Suppressor macrophage (primary cell): ENCODE measurements around the gene ACBD6.
"Not testable (repeated sequence)": the region's sequence is repeated elsewhere in the genome, so short reads cannot be mapped to it uniquely, and the experiment has no call there.

Source experiments
- DNase-seq, 4 experiments: peaks; one replicate each; pipeline ENCODE4 v3.0.0-alpha.2; 2020 to 2022

Gene ACBD6

DNA sequence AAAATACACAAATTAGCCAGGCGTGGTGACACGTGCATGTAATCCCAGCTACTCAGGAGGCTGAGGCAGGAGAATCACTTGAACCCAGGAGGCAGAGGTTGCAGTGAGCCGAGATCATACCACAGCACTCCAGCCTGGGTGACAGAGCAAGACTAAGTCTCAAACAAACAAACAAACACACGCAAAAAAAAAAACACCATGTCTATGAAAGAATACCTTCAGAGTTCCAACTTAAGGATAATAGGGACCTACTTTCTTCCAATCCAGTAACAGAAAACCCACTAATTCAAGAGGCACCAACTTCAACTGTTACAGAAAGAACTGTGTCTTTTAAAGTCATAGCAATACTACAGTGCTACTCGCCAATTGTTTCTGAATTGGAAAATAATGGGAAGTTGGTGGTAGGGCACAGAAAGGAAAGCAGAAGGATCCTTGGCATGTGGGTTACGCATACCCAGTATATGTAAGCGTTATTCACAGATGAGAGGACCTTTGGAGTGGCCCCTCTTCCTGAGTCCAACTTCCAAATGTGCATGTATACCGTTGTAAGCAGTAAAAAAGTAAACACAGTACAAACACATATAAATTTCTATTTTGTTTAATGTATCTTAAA is 87.0 kb downstream of the ACBD6 start:
- DNase-seq: peak; percentile 40 to 70 (median 52)

DNA sequence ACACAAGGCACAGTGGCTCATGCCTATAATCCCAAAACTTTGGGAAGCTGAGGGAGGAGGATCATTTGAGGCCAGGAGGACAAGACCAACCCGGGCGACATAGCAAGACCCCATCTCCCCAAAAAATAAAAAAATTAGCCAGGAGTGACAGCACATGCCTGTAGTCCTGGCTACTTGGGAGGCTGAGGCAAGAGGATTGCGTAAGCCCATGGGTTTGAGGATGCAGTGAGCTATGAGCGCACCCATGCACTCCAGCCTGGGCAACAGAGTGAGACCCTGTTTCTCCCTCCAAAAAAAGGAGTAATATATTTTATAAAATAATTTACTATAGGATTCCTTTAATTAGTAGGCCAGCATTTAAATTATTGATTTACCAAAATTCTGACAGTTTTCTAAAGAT is 89.8 kb downstream of the ACBD6 start:
- DNase-seq: no peak

DNA sequence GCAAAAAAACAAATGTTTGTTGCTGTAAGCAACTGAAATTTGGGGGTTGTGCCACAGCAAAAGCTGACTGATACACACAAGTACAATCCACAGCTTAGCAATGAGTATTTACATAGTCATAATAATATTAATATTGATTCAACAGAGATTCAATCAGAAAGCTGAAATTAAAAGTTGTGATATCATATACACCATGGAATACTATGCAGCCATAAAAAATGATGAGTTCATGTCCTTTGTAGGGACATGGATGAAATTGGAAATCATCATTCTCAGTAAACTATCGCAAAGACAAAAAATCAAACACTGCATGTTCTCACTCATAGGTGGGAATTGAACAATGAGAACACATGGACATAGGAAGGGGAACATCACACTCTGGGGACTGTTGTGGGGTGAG is 94.2 kb downstream of the ACBD6 start:
- not testable (repeated sequence) for DNase-seq

DNA sequence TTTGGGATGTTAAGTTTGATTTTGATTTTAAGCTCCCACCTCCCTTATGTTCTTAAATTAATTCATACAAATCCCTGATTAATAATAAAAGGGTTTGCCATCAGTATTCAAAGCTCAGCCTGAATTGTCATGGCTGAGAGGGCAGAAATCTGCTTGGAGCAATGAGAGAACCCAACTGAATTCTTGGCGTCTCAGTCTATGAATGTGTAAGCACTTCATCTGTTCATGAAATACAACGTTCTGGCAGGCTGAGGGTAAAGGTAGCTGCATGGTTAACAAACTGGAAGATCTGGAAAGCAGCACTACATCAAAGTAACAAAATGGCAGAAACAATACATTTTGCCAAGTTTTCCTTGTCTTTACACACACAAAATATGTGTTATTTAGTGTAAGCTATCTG is 95.3 kb downstream of the ACBD6 start:
- no peak for DNase-seq

DNA sequence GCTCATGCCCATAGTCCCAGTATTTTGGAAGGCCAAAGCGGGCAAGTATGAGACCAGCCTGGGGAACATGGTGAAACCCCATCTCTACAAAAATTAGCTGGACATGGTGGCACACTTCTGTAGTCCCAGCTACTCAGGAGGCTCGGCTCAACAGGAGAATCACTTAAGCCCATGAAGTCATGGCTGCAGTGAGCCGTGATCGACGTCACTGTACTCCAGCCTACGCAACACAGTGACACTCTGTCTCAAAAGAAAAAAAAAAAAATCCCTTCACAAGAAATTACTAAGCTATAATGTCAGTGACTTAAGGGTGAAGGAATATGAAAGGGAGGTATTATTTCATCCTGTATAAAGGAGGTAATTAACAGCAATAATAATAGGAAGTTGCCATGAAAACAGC is 99.8 kb downstream of the ACBD6 start:
- peak in 3 of 4 experiments; percentile 3 to 35 (median 6) for DNase-seq

DNA sequence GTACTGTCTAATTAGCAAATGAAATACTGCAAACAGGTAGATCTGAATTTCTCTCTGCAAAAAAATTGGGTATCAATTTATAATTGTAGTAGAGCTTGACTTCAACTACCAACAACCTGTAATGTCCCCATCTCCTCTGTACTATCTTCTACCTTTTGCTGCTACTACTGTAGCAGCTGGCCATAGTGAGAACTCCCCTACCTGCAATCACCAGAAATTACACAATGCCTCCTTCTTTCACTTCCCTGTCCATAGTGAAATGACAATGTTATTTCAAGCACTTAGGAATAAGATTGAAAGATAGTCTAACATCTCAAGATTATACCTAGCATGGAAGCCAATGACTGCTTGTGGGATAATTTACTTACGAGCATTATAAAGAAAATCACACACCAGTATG is 100.4 kb downstream of the ACBD6 start:
- DNase-seq: peak in 3 of 4 experiments; percentile 9 to 20 (median 10)

DNA sequence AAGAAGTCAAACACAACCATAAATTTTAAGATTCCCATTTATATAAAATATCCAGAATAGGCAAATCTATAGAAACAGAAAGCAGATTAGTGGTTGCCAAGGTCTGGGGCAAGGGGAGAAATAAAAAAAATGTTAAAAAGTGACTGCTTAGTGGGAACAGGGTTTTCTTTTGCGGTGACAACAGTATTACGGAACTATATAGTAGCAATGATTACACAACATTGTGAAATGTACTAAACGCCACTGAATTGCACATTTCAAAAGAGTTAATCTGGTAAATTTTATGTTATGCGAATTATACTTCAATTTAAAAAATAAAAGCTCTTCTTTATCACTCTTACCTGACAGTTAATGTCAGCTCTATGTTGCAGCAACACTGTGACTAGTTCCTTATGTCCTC is 105.2 kb downstream of the ACBD6 start:
- peak; percentile 34 to 86 (median 64) for DNase-seq

DNA sequence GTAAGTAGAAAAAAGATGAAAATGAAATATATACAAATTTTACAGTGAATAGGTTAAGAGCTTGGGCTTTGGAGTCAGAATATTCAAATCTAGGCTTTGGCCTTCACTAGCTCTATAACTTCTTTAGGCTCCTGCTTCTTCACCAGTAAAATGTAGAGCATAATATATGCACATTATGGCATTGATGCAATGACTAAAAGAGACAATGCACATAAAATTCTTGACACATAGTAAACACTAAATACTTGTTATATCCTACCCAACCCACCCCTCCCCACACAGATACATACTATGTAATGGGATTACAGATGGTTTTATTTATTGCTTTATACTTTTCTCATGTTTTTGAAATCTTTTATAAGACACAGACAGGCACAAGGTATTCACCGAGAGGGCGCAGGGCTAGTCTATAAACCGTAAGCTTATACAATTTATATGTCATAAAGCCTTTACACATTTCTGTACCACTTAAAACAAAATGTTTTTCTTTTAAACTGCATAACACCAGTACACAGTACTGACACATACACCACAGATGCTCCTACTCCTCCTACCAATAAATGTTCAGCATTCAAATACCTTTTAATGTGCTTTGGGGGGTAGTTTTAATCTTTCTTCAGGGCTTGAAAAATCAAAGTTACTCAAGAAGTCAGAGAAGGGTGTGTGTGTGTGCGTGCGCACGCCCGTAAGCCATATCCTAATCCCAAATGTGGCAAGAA is 109.8 kb downstream of the ACBD6 start:
- no peak for DNase-seq

DNA sequence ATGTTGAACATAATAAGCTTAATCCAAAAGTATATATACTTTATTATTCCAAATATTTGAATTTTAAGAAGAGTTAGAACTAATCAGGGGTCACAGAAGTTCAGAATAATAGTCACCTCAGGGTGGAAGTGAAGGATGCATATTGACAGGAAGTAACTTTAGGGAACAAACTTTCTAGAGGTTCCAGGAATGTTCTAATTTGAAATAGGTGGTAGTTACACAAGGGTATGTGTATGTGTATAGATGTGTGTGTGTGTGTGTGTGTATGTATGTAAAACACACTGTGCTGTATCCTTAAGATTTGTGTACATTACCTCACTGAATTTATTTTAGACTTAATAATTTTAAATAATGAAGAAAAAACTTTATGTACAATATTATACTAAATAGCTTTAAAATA is 110.4 kb downstream of the ACBD6 start:
- peak in 2 of 4 experiments; percentile 18 to 23 for DNase-seq

DNA sequence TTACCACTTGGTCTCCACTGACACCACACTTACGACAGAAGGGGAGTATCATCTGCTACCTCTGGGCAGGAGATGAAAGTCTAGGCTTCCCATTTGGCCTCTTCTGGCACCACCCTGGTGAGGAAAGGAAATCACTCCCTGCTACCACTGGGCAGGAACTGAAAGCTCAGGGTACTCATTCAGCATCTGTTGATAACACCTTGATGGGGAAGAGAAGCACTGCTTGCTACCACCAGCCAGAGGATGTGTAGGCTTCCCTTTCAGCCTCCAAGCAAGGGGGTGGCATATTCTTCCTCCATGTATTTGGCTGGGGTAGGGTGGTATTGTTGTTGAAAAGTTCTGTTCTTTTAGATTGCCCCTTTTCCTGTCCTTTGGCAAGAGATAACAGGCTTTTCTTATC is 115.0 kb downstream of the ACBD6 start:
- no peak for DNase-seq

DNA sequence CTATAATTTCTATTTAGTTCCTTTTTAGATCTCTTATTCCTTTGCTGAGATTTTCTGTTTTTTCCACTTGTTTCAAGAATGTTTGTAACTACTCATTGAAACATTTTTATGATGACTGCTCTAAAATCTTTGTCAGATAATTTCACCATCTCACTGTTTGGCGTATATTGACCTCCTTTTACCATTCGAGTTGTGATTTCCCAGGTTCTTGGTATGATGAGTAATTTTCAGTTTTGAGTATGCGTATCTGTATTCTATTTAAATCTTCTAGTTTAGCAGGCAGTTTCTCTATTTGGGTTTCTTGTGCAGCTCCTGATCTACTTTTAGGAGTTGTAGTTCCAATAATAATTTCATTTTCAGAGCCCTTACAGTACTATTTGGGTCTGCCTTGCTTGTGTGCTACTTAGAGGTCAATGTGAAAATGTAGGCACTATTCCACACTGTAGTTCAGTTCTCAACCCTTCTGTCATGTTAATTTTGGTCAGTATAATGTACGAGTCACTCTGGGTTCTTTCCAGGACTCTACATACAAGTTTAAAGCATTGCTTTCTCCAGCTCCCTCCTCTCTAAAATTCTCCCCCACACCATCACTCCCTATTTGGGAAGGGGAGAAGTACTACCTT is 115.5 kb downstream of the ACBD6 start:
- no peak for DNase-seq

DNA sequence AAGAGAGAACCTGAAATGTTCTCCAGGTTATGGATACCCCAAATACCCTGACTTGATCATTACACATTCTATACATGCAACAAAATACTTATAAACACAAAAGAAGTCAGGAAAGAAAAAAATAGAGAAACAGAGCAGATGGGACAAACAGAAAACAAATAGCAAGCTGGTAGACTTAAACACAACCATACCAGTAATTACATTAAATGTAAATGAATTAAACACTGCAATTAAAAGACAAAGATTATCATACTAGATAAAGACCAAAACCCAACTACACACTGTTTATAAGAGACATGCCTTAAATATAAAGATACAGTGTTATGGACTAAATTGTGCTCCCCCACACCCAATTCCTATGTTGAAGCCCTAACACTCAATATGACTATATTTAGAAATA is 117.2 kb downstream of the ACBD6 start:
- no peak for DNase-seq

DNA sequence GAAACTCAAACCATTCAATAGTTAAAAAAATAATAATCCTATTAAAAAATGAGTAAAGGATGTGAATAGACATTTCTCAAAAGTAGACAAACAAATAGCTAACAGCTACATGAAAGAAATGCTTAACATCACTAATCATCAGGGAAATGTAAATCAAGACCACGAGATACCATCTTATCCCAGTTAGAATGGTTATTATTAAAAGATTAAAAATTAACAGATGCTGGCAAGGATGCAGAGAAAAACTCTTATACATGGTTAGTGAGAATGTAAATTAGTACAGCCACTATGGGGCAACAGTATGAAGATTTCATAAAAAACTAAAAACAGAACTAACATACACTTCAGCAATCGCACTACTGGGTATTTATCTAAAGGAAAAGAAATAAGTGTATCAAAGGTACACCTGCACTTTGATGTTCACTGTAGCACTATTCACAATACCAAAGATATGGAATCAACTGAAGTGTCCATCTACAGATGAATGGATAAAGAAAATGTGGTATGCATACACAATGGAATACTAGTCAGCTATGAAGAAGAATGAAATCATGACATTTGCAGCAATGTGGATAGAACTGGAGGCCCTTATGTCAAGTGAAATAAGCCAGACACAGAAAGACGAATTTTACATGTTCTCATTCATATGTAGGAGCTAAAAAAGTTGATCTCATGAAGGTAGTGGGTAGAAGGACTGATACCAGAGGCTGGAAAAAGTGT is 117.9 kb downstream of the ACBD6 start:
- no peak for DNase-seq

DNA sequence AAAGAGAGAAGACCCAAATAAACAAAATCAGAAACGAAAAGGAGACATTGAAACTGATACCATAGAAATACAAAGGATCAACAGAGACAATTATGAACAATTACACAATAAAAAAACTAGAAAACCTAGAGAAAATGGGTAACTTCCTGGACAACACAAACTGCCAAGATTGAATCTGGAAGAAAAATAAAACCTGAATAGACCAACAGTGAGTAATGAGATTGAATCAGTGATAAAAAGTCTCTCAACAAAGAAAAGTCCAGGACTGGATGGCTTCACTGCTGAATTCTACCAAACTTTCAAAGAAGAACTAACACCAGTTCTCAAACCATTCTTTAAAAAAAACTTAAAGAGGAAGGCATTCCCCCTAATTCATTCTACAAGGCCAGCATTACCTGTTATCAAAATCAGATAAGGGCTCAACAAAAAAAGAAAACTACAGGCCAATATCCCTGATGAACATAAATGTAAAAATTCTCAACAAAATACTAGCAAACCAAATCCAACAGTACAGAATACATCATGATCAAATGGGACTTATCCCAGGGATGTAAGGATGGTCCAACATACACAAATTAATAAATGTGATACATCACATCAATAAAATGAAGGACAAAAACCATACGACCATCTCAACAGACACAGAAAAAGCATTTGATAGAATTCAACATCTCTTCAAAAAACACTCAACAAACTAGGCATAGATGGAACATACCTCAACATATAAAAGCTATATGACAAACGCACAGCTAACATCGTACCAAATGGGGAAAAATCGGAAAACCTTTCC is 119.9 kb downstream of the ACBD6 start:
- DNase-seq: no peak

DNA sequence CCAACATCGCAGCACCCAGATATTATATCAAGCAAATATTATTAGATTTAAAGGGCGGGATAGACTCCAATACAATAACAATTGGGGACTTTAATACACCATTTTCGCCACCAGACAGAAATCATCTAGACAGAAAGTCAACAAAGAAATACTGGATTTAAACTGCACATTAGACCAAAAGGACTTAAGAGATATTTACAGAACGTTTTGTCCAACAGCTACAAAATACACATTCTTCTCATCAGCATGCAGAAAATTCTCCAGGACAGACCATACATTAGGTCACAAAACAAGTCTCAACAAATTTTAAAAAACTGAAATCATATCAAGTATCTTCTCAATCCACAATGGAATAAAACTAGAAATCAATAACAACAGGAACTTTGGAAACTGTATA is 121.2 kb downstream of the ACBD6 start:
- DNase-seq: no peak

DNA sequence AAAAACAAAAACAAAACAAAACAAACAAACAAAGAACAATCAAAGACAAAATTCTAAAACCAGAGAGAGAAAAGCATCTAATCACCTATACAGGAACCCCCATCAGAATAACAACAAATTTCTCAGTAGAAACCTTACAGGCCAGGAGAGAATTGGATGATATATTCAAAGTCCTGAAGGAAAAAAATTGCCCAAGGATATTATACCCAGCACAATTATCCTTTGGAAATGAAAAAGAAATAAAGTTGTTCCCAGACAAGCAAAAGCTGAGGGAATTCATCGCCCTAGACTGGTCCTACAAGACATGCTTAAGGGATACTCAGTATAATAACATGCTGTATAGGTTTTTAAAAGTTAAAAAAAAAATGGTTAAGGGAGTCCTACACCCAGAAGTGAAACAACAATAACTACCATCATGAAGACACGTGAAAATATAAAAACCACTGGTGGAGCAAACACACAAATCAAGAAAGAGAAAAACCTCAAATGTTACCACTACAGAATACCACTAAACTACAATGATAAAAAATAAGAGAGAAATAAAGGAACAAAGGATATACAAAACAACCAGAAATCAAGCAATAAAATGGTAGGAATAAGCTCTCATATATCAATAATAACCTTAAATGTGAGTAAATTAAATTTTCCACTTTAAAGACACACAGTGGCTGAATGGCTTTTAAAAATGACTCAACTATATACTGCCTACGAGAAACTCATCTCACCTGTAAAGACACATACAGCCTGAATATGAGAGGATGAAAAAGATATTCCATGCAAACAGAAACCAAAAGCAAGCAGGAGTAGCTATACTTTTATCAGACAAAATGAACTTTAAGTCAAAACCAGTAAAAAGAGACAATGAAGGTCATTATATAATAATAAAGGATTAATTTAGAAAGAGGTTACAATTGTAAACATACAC is 121.9 kb downstream of the ACBD6 start:
- DNase-seq: no peak

DNA sequence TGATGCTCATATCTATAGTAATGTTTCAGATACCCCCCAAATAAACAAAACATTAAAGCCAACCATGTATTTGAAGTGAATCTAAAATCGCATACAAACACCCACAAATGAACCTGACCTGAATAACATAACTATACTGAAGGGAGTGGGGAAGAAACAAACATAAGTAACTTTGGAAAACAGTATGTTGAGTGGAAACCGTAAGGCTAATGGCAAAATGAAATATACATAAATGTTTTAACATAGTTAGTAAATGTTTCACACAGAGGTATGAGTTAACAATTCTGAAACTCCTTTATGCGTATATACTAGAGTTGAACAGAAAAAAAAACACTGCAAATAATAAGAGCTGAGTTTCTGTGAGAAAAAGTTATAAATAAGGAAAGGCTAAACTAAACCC is 125.6 kb downstream of the ACBD6 start:
- DNase-seq: no peak

DNA sequence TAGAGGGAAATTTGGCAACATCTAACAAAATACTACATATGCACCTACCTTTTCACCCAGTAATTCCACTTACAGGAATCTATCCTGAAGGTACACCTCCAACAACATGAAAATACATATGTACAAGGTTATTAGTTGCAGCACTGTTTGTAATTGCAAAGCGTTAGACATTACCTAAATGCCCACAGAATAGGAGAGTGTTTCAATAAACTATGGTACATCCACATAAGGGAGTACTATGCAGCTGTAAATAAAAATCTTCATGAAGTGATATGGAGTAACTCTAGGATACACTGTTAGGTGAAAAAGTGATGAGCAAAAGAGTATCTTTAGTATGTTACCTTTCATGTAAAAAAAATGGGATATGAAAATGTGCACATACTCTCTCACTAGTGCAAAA is 126.1 kb downstream of the ACBD6 start:
- DNase-seq: no peak

DNA sequence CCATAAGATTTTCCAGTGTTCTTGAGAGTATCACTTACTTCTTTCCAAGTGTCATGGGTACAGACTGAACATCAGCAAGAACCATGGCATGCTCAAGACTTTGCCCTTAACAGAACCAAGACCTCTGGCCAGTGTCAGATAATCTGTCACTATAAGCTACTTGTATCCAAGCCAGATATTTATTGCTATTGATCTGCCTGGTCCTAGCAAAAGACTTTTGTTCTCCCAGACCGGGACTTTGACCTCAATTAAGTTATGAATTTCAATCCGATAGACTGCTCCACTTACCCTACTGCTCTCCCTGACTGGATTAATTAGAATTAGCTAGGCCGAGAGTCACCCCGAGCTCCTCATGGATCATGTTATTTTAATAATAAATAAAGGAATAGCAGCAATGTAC is 129.6 kb downstream of the ACBD6 start:
- DNase-seq: no peak

DNA sequence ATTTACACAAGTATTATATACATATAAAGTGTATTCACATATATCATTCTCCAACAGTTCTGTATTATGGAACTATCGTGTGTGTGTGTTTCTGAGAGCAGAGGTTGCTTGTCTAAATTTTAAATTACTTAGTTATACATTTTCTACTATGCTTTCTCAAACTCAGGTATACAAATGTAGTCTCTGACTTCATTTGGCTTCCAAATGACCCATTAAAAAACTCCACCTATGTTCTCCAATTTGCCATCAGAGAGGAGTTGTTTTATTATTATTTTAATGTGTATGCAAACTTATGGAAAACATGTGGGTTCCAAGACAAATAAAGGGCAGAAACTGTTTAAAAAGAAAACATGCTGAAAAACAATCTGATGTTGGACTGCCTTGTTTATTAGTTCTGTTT is 131.8 kb downstream of the ACBD6 start:
- no peak for DNase-seq

DNA sequence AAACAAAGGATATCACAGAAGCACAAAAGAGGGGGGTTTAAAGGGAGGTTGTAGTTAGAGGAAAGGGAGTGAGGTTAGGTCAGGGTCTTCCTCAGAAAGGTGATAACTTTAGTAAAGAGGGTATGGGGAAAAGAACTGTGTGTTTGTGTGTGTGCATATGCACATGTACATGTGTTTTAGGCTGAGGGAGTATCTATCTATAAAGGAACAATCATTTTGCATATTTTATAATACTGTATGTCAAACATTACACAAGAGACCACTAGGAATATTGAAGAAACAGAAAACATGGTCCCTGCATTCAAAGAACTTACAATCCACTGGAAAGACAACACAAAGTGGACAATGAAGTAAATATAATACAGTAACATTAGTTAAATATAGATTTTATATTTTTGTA is 132.2 kb downstream of the ACBD6 start:
- no peak for DNase-seq

DNA sequence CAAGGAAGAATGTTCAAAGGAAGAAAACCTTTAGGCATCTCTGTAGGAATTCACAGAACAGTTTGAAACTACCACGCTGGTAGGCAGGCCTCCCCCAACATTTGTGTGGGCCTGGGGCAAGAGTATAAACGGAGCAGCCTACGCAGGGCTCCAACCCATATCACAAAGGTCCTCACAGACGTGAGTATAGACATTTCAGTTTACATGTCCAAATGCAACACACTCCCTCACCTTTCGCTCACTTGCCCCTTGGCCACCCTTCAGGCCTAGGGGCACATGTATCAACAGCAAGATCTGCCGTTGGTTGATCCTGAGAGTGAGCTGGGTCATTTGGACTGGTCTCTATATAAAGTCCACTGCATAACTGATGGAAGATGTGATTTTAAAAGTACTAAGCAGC is 133.3 kb downstream of the ACBD6 start:
- DNase-seq: no peak
